GM12801 (cell line): ENCODE measurements around the gene HAUS5.

ENCODE experiments used
- TF ChIP-seq, protein P1 (sequence below): IDR thresholded peaks from one replicate; pipeline ENCODE4 v1.5.1; 2011; ENCODE audit warnings: control low read depth; ENCODE audit not compliant: insufficient read length; ENCODE audit errors: extremely low read depth

Gene HAUS5

DNA sequence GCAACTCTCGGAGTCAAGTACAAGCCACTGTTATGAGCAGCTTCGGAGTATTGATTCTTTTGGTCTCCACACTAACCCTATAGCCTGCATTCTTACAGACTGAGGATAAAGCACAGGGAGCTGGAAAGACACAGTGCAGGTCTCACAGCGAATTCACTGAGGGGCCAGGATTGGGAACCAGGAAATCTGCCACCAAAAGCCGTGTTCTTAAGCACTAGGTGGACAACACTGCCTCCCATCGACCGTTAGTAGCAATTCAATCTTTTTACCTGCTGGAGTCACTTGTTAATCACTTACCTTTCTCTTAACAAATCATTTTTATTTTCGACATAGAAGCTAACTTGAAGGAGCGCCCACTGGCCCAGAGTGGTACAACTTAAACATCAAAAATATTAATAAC, 20.3 kb upstream of the HAUS5 start:
- TF ChIP-seq, protein P1, sequence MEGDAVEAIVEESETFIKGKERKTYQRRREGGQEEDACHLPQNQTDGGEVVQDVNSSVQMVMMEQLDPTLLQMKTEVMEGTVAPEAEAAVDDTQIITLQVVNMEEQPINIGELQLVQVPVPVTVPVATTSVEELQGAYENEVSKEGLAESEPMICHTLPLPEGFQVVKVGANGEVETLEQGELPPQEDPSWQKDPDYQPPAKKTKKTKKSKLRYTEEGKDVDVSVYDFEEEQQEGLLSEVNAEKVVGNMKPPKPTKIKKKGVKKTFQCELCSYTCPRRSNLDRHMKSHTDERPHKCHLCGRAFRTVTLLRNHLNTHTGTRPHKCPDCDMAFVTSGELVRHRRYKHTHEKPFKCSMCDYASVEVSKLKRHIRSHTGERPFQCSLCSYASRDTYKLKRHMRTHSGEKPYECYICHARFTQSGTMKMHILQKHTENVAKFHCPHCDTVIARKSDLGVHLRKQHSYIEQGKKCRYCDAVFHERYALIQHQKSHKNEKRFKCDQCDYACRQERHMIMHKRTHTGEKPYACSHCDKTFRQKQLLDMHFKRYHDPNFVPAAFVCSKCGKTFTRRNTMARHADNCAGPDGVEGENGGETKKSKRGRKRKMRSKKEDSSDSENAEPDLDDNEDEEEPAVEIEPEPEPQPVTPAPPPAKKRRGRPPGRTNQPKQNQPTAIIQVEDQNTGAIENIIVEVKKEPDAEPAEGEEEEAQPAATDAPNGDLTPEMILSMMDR: no peak

DNA sequence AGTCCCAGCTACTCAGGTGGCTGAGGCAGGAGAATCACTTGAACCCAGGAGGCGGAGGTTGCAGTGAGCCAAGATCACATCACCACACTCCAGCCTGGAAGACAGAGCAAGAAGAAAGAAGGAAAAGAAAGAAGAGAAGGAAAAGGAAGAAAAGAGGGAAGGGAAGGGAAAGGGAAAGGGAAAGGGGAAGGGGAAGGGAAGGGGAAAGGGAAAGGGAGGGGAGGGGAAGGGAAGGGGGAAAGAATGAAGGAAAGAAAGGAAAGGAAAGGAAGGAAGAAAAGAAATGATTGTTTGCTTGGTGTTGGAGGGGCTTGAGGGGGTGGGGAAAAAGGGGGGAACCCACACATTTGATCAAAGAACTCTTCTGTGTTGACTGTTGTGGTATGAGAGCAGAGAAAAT, 16.6 kb upstream of the HAUS5 start:
- TF ChIP-seq, protein P1: no peak

DNA sequence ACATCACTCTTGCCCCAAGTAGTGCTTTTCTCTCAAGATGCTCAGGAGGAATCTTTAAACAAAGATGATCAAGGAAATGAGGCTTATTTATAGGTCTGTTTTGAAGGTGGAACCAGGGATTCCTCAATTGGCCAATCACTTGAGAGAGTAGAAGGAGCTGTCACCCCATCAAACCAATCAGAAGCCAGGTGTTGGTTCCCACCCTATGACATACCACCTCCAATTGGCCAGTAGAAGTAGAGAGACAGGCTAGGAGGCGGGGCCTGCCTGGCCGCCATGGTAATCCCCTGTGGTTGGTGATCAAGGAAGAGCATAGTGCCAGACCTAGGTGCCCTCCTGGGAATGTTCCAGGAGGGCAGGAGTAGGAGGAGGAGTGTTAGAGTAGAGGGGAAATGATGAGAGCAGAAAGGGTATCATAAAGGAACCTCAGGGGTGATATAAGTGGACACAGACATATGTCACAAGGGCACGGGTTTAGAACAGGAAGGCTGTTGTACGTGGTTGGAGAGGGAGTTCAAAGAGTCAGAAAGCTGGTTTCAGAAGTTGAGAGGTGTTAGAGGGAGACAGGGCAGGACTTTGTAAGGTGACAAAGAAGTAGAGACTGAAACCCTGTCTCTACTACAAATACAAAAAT, 16.1 kb upstream of the HAUS5 start:
- TF ChIP-seq, protein P1: no peak

DNA sequence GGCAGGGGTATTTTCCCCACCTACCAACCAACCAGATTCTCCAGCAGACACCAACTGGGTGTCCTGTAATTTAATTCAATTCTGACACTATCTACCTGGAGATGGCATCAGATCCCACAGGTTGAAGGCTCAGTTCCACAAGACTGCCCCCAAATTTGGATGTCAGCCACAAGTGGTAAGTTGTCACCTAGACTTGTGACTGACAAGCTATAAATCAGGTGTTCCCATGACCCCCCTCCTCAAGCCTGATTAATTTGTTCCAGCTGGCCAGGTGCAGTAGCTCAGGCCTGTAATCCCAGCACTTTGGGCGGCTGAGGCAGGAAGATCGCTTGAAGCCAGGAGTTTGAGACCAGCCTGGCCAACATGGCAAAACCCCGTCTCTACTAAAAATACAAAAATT, 10.6 kb upstream of the HAUS5 start:
- TF ChIP-seq, protein P1: no peak

DNA sequence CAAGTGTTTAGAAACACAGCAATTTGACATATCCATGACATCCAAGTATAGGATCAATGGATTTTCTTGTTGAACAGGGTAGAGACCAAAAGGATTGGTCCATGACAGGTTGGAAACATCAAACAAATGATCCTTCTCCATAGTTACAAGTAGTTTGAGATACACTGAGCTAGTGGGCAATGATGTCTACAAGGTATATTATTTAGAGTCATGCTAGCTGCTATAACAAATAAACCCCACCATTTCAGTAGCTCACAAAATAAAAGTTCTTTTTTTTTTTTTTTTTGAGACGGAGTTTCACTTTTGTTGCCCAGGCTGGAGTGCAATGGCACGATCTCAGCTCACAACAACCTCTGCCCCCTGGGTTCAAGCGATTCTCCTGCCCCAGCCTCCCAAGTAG, 4.9 kb upstream of the HAUS5 start:
- TF ChIP-seq, protein P1: no peak

DNA sequence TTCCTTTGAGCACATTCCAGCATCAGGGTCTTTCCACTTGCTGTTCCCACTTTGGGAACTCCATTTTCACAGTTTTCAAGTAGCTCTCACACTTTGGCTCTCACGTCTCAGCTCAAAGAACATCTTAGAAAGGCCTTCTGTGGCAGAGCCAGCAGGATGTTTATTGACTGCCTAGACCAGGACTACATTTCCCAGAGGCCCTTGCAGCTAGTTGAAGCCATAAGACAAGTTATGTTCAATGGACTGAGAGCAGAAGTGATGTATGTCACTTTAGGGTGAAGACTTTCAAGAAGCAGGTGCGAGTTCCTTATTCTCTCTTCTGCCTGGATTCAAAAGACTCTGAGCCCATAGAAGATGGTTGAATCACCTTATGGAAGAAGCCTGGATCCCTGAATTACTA, 4.3 kb upstream of the HAUS5 start:
- TF ChIP-seq, protein P1: no peak

DNA sequence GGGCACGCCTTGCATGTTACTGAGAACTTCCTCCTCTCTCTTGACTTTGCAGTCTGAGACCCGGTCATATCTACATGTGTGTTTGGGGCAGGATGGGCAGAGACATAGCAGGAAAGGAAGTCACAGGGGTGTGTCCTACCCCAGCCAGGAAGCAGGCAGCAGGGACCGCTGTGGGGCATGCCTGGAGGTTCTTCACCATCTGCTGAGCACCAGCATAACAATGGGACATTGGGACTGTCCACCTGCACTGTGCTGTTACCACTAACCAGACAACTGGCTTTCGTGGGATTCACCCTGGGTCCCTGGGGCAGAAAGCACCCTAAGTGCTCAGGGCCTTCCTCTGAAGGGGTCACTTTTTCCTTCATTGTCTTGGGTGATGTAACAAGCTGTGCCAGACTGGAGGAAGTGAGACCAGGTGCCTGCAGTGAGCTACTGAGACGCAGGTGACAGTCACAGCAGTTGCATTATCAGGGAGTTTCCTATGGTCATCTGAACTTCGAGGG, 2.6 kb upstream of the HAUS5 start:
- TF ChIP-seq, protein P1: no peak
